ENCODE measurements around the gene COL2A1.

The COL2A1 gene

DNA sequence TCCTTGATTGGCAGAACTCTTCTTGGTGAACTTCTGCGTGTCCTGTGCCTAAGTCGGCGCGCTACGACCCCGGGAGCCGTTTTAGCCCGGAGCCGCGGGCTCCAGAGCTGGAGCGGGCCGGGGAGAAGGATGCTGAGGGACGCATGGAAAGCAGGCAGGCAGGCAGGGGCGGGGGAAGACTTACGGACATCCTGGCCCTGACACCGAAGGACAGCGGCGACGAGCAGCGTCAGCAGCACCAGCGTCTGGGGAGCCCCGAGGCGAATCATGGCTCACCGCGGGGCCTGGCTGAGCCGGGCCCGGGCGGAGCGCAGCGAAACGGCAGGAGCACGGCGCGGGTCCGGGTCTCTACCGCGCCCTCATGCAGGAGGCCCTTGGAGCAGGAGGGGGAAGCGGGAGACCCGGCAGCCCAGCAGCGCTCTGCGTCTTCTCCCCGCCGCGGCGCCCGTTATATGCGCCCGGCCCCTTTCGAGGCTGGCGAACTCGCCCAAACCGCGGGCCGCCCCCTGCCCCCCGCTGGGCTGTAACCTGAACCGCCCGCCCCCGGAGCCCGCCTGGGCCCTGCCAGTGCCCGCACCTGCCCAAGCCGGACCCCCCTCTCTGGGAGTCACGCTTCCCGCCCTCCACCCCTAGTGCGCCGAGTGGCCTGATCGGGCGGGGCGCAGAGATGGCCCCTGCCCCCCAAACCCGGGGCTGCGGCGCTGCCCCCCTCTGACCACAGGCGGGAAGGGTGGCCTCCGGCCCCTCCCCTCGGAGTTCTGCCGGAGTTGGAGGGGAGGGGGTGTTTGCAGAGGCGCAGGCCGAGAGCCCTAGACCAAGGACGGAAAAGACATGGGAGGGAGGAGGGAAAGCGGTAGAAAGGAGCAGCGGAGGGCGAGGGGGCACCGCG is at the start of gene COL2A1:
Gene COL2A1 (minus strand): TSS at position 424 of the 889 bp plus-strand sequence. CDS start 155 bp downstream, at position 269.
- no peak for DNase-seq

DNA sequence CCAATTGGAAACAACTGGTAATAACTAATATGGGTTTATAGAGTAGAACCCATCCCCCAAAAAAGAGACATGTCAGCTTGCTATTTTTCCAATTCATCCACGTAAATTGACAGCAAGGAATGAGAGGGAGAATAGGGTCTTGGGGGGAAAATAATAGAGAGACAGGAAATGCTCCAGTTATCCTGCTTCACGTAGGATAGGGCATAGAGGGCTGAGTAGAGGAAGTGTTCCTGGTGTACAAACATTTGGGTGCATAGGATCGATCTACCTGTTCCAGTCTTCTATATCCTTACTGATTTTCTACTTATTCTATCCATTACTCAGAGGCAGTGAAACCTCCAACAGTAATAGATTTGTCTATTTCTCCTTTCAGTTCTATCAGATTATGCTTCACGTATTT is 49.6 kb upstream of the COL2A1 start:
- DNase-seq: no peak

DNA sequence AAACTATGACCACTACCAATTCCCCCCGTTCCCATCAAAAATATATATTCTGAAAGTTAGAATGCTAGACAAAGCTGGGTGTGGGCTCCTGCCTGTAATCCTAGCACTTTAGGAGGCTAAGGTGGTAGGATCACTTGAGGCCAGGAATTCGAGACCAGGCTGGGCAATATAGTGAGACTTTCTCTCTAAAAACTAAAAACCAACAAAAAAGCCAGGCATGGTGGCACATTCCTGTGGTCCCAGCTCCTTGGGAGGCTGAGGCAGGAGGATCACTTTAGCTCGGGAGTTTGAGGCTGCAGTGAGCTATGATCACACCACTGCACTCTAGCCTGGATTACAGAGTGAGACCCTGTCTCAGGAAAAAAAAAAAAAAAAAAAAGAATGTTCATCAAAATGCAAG is 48.8 kb upstream of the COL2A1 start:
- DNase-seq: no peak

DNA sequence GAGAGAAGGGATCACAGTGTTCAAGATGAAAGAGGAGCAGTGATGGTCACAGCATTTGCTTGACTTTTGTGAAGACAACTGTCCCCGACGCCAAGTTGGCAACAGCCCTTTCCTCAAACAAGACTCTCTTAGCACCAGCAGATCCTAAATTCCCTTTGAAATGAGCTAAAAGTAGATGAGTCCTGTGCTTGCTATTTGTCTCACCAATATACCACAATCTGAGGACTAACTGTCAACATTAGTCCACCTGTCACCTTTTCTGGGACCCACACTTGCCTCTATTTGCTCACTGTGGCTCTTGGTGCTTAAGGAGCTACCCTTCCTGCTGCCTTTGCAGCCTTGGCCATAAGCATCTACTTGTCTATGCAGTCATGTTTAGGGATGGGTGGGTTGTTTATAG is 47.4 kb upstream of the COL2A1 start:
- DNase-seq: no peak

DNA sequence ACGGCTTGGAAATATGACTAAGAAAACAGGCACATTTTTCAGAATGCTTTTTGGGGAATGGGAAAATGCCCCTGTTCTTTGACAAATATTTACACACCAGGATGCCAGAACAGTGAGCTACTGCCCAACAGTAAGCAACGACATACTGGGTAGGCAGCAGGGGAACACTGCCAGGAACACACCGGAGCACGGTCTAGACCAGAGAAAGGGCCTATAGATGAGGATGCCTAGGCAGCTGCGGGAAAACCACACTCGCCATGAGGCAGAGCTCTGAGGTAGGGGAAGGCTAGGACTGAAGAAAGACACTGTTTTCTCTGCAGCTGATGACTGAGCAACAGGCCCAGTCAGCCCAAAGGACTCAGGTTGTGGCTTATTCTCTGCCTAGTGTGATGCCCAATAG is 45.9 kb upstream of the COL2A1 start:
- no peak for DNase-seq

DNA sequence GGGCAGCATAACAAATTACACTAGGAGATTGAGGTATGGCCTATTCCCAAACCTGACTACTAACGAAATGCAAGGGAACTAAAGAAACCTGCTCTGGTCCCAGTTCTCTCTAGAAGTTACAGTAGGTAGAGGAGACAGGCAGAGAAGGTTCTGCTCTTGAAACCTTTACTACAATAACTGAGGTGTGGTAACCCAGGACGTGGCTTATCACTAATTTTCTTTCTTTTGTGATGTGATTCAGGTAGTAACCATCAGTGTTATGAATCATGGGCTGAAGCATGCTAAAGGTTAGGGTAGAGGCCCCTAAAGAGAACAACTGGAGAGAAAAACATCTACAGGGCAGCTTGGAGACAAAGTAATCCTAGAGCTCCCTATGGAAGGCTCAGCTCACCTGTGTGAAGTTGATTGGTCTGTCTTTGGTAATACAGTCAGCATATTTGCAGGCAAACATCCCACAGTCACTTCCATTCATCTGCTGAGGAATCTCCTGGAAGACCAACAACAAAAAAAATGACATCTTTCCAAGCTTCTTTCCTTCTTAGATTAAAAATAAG is 41.8 kb upstream of the COL2A1 start:
- DNase-seq: no peak

DNA sequence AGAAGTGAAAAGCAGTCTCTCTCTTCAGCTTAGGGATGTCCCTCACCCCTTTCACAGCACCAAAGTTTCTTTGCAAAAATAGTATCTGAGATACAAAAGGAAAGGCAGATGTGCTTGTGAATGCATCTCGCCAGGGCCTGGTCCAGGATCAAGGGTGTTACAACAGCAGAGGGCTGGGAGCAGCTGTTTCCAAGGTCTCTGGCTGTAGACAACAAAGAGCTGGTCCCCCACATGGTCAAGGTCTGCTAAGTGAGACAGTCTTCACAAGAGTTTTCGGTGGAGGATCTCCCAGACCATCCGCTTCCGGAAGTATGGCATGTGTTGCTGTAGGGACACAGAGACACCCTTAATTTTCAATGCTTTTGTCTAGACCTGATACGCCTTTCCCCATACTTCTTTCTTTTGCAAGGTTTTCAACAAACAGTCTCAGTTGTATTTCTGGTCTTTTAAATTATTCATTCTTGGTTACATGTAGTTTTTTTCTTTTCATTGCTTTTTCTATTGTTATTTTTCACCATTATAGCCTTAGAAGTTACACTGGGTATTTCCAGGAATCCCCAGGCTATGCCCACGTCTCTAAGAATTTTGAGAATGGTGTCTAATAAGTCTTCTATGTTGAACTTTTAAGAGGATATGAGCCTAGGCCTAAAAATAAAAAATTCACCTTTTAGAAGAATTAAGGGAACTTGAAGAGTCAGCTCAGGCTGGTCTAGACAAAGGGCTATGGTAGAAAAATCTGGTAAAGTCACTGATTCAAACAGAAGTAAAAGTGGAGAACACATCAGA is 41.0 kb upstream of the COL2A1 start:
- no peak for DNase-seq

DNA sequence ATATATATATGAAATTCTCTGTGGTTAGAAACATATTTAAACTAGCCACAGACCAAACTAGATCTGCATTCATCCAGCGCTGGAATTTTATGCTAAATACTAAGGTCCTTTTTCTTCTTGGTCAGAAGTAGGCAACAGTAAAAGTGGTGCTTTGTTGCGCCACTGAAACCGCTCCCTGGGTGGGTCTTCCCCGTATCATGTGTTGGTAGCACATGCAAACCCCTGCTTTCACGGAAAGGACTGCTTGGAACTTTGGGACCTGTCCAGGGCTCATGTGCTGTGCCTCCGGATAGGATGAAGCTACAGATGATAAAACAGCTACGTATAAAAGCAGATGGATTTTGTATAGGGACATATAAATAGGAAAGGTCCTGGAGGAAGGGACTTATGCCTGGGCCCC is 40.1 kb upstream of the COL2A1 start:
- no peak for DNase-seq

DNA sequence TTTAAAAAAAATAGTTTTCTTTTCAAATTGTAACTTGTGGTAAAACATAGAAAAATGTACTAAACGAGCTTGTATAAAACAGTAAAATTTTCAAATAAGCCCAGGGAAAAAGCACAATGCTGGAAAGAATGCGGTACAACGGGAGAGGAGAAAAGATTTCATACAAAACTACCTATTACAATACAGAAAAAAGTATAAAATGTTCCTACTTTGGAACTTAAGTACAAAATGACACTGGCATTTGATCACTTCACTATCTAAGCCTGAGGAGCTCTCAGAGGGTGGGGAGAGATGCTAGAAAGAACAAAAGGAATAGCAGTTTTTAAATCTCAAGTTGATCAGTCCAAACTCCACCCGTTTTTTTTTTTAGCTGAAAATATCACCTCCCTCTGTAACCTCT is 39.5 kb upstream of the COL2A1 start:
- DNase-seq: no peak

DNA sequence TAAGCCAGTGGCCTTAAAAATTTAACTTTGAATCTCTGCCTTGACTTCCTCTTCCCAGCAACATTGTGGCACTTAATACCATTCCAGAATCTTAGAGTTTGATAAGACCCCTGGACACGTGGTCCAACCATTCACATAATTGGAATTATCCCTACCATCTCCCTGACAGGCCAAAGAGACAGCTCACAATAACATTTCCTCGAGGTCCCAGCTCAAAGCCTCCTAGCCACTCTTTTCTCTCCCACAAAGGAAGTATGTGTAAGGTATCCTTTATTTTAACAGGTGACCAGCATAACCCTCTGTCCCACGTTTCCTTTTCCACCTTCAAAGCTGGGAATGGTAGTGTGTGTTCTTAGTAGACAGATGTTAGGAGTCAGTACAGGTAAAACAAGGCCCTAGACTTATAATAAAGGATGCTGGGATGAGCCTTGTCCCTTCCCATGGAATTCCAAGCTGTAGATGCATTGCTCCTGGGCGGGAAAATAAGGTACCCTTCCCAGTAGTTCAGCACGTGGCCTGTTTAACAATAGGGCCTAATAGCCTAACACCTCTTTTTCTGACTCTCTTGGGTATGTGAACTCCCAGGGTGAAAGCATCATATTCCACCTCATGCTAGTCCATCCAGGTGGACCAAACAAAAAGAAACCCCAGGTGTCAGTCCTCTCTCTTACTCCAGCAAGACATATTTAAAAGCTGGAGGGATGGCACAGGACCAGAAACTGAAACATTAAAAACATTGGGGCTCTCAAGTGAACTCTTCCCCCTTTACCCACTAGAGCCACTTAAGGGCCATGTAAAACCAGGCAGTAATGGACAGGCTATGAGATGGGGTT is 37.5 kb upstream of the COL2A1 start:
- DNase-seq: no peak

DNA sequence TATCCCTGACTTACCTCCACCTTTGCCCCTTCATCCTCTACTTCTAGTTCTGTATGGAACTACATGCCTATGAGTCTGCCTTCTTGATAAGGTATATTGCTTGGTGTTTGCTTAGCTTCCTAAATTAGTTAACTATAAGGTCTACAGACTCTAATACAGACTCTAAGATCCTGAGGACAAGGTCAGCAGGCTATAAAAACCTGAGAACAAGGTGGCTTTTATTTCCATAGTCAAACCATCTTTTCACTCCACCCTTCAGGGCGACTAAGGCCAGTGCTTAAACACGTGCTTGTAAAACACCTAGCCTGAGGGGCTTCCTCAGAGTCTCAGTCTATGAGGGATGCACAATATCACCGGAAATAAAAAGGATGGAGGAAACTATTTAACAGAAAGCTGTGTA is 36.1 kb upstream of the COL2A1 start:
- no peak for DNase-seq

DNA sequence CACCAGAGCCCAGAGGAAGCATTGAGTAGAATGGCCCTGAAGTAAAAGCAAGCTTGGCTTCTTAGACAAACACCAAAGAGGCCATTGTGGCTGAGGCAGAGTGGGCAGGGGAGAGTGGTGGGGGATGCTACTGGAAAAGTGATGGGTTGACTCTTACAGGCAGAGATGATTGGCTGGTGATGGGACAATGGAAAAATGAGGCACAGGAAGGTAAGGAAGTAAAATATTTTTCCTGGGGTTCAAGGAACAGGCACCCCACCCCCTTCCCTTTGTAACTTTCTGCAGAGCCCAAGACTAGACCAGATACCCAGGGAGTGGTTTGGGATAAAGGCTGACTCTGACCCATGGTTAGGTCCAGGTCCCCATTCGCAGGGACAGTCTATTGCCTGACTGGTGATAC is 34.9 kb upstream of the COL2A1 start:
- DNase-seq: no peak

DNA sequence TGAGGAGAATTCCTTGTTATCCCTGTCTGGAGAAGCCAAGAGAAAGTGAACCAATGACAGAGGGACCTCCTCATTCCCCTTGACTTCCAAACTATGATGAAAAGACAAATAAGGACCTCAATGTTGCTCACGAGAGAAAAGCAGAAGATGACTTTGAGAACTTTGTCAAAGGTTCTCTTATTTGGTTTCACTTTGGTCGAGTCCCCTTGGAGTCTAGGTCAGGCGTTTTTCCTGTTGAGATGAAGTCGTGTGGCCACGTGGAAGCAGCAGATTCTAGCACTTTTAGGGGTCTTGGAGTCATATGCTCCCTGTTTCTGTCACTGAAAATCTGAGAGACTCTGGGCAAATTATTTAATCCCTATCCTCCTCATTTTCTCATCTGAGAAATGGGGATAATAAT is 33.8 kb upstream of the COL2A1 start:
- DNase-seq: no peak

DNA sequence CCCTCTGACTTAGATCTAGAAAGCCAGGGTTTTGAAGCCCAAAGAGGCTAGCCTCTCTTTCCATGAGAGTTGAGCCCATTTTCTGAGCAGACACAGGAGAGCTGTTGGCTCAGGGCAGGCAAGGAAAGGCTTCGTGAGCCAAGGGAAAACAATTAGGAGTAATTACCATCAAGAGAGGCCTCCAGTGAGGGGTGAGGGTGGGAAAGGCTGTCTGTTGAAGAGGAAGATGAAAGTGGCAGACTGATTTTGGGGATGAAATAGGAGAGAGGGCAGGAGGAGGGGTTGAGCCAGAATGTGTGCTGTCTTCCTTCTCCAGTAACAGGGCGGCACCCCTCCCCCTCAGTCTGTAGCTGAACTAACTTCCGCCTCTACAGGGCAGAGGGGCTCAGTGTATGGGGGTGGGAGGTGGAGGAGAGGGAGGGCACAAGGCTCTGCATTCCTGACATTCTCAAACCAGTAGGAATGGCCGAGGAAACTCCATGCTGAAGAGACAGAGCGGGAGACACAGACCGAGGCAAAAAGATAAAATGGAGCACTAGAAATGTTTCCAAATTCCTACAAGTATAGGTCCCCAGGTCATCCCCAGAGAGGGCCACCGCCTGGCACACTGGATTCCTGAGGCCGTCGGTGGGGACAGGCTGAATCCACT is 33.1 kb upstream of the COL2A1 start:
- DNase-seq: no peak

DNA sequence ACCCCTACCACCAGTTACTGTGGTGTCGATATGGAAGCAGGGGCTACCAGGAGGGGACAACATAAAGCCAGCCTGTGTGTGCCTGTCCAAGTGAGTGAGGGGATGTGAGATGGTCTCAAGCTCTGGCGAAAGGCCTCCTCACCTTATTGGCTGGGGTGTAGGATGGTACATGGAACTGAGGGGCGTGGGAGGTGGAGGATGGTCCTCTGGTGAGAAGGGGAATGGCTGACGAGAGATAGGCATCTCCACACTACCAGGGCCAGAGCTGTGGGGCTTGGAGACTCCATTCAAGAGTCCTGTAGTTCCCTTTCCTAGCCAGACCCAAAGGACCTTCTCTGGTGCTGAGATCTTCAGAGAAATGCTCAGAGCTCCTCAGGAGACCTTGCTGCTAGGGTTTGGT is 32.5 kb upstream of the COL2A1 start:
- no peak for DNase-seq

DNA sequence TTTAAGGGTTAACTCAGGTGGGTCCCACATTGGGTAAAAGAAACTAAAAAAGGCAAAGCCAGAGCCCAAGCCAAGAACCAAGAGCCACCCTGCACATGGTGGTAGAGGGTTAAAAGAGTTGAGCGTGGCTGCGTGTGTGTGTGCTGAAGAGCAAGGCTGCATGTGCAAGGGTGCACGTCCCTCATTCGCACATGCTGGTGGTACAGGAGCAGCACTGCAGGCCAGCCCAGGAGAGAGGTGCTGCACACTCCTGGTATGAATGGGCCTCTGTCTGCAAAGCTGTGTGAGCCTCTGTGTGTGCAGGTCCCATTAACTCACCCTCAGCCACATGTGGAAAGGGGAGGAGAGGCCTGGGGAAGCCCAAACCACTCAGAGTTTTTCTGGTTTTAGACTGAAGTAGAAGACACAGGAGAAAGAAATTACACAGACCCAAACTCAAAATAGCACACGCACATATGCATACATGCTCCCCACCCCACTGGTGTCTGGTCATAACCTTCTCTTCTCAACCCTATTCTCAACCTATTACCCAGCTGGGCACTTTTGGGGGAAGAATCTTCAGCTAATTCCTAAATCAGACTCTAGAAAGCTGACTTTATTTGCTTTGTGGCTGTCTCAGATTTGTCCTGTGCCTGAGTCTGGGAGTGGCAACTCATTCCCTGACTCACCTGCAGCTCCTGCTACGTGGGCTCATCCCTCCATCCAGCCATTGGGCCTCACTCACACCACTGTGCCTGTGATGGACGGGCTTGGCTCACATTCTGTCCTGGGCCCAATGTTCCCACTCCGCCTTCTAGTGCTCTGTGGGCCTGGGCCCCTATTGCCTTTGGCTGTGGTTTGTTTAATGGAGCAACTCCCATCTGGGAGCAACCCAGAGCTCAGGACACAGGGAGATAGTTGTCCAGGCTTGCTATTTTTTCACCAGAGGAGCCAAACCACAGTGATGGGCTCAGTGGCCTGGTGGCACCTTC is 30.8 kb upstream of the COL2A1 start:
- DNase-seq: no peak

DNA sequence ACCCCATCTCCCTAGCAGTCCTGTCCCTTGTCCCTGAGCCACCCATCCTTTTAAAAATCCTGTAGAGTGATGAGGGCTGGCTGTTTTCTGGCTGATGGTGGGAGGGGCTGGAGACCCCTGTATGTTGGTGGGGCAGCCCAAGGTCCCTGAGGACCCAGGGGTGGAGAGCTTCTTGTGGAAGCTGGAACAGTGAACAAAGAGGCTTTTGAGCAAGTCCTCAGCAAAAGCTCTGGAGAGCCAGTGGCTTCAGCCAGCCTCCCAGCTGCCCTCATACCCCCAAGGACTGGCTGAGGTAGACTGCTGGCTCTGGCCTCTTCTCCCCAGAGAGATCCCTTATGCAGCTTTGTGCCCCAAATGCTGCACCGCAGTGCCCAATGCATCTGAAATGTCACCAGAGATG is 29.2 kb upstream of the COL2A1 start:
- DNase-seq: no peak

DNA sequence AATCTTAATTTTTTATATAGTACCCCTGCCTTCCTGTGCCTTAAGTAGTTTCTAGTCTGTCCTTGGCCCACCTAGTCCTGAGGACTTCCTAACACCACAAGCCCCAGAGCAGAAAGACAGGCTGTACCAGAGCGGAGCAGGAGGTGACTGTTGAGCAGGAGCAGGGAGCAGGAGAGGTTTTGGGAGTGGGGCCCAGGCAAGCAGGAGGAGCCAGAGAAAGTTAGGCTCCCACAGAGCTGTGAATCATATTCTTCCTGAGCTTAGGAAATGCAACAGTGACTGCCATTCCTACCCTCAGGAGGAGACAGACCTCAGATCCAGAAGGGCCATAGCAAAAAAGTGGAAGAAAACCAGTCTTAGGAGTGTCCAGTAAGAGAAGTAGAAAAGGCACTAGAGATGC is 28.3 kb upstream of the COL2A1 start:
- no peak for DNase-seq

DNA sequence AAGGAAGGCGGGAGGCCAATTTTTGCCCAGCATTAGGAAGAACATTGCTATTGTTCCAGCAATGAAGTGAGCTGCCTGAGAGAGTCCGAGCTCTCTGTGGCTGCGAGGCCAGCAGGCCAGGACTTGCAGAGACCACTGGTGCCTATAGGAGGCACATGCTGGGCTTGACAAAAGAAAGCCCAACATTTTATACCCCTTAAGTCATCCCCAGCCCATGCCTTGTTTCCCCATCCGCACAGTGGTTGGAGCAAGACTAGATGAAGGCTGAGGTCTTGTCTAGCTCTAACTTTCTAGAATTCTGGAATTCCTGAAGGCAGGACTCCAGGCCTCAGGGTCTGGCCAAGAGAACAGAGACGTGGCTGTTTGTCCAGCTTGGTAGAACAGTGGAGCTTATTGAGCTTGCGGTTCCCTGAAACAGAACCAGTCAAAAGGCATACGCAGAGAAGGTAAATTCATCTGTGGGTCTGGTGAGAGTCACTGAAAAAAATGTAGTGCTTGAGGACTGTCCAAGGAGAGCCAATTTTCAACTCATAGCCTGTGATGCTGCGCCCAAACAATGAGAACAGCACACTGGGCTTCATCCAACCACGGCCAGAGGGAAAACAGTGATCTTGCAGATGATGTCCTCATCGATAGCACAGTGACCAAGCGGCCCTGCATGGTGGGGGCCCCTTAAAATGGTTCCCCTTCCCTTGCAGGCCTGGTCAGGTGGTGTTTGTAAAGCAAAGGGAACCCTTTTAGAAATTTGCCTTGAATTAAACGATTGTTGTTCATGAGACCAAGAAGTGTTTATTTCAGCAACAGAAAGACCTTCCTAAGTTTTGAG is 27.1 kb upstream of the COL2A1 start:
- DNase-seq: no peak

DNA sequence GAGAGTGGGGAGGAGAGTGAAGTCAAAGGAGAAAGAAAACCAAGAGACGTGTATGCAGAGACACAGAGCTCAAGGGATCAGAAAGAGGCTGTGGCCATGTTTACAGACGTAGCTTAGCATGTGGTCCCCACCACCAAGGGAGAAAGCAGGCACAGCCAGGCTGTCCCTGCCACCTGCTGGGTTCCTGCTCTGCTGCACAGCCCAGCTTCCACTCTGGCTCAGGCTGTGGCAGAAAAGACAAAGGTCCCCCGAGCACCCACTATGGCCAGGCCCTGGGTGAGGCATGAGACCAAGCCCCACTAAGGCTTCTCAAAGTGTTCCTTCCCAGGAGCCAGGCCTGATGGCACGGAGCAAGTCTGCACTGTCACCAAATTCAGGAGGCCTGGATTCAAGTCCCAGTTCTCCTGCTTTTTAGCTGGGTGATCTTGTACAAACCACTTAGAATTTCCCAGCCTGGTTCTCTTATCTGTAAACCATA is 25.9 kb upstream of the COL2A1 start:
- DNase-seq: no peak
